HG03139 (cell line): Measurements from ENCODE around the gene IGFBP1.
"Not testable (repeated sequence)": the region's sequence is repeated elsewhere in the genome, so short reads cannot be mapped to it uniquely, and the experiment has no call there.

ENCODE experiments used
- ATAC-seq: cut with Tn5 transposase; IDR thresholded peaks from one replicate; pipeline ENCODE4 v1.9.1; 2021; ENCODE audit not compliant: unreplicated experiment

The IGFBP1 gene

GRCh38 chr7:45888185-45888992 lies at the start of gene IGFBP1:
TSS of gene IGFBP1 (plus strand) at chr7:45888488. CDS start at chr7:45888653, 165 bp downstream.
- ATAC-seq = no peak

DNA sequence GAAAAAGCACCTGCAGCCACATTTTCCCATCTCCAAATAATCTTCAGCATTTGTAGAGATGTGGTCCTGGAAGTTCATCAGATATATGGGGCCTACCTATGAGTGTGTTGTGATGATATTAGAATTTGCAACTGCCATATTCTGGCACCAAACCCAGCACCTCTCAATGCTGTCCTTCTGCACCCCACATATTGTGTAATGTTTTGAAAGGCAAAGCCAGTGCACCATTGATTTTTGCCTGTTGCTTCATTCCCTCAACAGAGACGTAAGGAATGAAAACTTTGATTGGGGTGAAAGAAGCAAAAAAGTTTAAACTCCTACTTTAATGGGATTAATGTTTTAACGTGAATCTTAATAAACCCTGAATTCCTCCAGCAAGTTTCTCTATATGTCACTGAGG lies 49.4 kb upstream of the IGFBP1 start:
- not testable (repeated sequence) for ATAC-seq

DNA sequence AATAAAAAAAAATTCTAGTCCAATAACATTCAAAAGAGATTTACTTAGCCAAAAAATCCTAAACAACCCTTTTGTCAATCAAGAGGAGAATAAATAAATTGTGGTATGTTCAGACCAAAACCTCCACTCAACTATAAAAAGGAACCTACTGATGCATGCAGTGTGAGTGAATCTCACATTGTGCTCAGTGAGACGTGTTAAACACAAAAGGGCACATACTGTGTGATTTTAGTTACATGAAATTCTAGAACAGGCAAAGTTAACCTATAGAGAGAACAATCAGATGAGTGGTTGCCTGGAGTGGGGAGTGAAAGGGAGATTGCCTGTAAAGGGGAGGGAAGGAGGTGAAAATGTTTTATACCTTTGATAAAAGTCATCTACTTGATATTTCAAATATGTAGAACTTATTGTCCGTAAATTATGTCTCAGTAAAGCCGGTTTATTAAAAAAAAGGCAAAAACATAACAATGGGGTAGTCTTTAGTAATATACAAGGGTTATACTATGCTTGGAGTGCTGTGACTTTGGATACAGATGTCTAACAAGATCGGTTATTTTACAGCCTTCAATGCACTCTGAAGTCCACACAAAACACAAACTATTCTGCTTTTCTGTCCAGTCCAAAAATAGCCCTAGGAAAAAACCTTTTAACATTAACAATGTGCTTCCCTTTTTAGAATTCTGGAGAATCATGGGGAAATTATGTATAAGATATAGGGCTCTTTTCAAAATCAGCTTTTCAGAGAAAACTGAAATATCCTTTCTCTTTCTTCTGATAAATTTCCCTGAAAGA lies 46.2 kb upstream of the IGFBP1 start:
- ATAC-seq = not testable (repeated sequence)

DNA sequence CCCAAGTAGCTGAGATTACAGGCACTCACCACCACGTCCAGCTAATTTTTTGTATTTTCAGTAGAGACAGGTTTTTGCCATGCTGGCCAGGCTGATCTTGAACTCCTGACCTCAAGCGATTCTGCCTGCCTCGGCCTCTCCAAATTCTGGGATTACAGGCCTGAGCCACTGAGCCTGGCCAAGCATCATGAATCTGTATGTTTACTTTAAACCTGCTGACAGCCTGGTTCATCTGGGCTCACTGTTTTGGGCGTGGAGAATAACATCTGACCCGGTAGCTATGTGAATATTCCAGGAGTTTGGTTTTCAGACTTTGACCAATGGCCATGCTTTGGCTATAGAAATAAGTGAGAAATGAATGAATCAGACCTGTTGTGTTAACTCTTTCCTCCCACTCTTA lies 41.8 kb upstream of the IGFBP1 start:
- not testable (repeated sequence) for ATAC-seq

GRCh38 chr7:45848734-45849133 lies 39.6 kb upstream of the IGFBP1 start:
- ATAC-seq = not testable (repeated sequence)

- not testable (repeated sequence) for ATAC-seq
These were observed 35.3 kb upstream of the IGFBP1 start for GRCh38 chr7:45852984-45853383.

GRCh38 chr7:45853491-45853890 lies 34.8 kb upstream of the IGFBP1 start:
- not testable (repeated sequence) for ATAC-seq

- ATAC-seq = not testable (repeated sequence)
These were observed 32.6 kb upstream of the IGFBP1 start for GRCh38 chr7:45855680-45856079.

GRCh38 chr7:45856888-45857287 lies 31.4 kb upstream of the IGFBP1 start:
- ATAC-seq = not testable (repeated sequence)

DNA sequence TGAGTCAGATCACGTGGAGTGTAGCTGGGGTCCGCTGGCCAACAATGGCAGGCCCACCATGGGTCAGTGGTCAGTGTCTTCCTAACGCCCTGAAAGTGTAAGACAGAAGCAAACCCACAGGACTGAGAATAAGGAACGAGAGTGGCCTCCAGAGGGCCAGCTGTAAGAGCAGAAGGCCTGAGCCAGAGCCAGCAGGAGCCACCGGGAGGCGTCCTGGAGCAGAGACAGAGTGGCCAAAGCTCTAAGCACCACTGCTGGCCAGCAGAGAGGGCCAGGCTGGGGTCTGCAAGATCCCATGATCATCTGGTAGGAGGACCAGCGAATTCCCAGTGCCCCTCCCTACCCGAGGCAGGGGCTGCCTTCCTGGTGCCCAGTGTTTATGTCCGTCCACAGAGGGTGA lies 24.6 kb upstream of the IGFBP1 start:
- ATAC-seq = no peak

DNA sequence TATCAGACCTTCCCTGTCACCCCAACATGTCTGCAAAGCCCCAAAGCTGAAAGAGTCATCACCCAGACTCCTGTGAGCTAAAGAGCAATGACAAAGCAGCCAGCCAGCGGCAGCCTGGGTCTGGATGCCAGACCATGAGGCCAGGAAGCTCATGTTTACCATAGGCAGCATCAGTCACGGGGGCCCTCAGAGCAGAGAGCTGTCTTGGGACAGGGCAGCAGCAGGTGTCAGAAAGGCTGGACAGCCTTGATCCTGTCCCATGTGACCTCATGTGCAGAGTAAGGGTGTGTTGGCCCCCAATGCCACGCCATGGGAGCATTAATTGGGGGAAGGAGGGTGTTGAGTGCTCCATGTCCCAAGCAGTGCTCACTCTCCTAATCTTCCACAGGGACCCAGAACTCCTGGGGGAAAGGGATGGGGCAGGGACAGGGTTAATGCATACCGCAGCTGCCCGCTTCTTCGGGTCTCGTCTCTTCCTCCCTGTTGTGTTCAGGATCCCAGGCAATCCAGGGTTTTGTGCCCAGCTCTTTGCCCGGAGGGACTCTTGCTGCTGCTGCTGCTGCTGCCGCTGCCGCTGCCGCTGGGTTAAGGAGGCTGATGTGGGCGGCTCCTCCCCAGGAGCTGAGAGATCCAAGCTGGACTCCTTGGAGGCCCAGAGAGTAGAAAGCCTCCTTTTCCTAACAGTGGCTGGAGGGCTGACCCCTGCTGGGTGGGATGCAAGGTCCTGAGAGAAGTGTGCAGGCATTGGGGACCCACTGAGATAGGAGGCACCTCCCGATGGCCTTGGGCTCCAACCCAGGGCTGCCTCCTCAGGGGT lies 22.5 kb upstream of the IGFBP1 start:
- no peak for ATAC-seq

GRCh38 chr7:45867471-45867870 lies 20.8 kb upstream of the IGFBP1 start:
- no peak for ATAC-seq

- ATAC-seq = no peak
These were observed 18.9 kb upstream of the IGFBP1 start for GRCh38 chr7:45869426-45869825.

- no peak for ATAC-seq
These were observed 15.9 kb upstream of the IGFBP1 start for GRCh38 chr7:45872116-45873034.

GRCh38 chr7:45873035-45873354 lies 15.3 kb upstream of the IGFBP1 start, which contains the start of gene CCDC201:
TSS of gene CCDC201 (minus strand) at chr7:45873082. CDS start at chr7:45873007, 75 bp downstream.
- ATAC-seq = no peak

- no peak for ATAC-seq
These were observed 14.9 kb upstream of the IGFBP1 start for GRCh38 chr7:45873355-45873754.

- no peak for ATAC-seq
These were observed 13.7 kb upstream of the IGFBP1 start for GRCh38 chr7:45874408-45875131.

DNA sequence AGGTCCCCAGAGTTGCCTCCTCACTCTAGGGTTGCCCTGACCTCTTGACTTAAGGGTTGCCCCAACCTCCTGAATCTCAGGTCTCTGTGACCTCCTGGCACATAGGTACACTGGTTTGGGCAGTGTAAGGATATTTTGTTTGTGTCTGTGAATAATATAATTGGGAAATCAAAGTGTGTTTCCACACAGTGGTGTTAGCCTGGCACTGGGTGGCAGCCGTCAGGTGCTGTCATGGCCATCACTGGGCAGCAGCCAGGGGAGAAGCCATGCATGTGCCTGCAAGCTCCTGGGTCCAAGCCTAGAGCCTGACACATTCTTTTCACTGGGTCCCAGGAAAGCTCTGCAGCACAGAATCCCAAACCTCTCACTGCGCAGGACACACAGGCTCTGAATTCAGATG lies 11.8 kb upstream of the IGFBP1 start:
- ATAC-seq = no peak

DNA sequence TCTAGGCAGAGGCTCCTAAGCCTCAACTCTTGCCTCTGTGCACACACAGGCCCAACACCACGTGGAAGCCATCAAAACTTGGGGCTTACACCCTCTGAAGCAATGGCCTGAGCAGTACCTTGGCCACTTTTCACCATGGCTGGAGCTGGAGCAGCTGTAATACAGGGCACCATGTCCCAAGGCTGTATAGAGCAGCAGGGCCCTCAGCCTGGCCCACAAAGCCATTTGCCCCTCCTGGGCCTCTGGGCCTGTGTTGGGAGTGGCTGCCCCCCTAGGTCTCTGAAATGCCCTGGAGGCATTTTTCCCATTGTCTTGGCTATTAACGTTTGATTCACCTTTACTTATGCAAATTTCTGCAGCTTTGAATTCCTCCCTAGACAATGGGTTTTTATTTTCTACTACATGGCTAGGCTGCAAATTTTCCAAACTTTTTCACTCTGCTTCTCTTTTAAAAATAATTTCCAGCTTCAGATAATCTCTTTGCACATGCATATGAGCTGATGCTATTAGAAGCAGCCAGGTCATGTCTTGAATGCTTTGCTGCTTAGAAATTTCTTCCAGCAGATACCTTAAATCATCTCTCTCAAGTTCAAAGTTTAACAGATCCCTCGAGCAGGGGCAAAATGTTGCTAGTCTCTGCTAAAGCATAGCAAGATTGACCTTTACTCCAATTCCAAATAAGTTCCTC lies 9.7 kb upstream of the IGFBP1 start:
- ATAC-seq = no peak
